Measurements from ENCODE around the gene NR2F2. TPM values are rescaled to one million over a fixed set of nuclear protein-coding genes. Genes with fewer than 3 reads are reported as not detected.

Gene NR2F2
- total RNA-seq, 6 donors from 2014 or later = 10.8 to 64.7 (median 30.1) TPM

DNA sequence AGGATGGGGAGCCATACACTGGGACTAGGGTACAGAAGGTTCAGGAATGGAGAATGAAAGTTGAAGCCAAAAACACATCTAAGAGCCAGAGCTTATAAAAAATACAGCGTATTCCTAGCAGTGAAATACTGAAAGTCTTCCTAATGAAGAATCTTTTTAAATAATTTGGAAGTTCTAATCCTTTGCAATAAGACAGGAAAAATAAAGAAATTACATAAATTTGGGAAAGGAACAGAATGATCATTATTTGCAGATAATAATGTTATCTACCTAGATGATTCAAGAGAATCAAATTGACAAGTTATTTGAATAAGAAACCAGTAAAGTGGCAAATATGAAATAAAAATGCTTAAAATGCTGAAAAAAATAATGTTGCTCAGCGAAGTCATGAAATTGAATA, 32.3 kb upstream of the NR2F2 start:
- WGBS, 2 donors = 87 to 91% methylated on average over 2 of the region's 2 CpGs
- peaks cover 0 to 11% (median 2%) of the 10 kb centered on the region in 4 donors for H3K9me3 ChIP-seq

DNA sequence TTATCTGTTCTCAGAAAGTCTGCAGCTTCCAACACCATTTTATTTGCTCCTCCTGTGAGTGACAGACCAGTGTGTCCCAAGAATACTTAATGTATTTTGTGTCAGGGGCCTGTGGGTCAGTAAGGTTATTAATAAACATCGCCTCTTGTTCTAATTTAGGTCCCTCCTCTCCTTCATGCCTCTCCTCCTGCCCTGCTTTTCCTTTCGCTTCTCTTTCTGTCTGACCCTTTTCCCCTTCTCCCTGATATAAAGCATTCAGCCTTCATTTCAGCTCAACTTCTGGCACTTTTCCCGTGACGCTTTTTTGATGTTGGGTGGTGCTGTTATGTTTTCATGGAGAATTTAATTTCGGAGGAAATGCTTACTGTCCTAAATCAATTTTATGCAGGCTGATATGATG, 29.7 kb upstream of the NR2F2 start:
- WGBS, 2 donors = 74 to 78% methylated on average over 5 of the region's 5 CpGs
- Histone ChIP-seq H3K27me3 (no peaks in the 10 kb centered on the region), H3K9me3 (peaks cover 0 to 11% (median 2%) of the 10 kb centered on the region in 4 donors), H3K36me3 (no peaks in the 10 kb centered on the region), H3K27ac (peak overlapping the region in 1 of 4 donors; percentile 20), H3K4me1 (no peaks in the 10 kb centered on the region), H3K4me3 (no peak overlapping the region)
- ATAC-seq (ENCODE audit: low FRiP score in 2 of 2) = no peak
- TF ChIP-seq POLR2AphosphoS5 (IDR thresholded peaks at IDR 0.05) (no peak), EP300 (IDR thresholded peaks at IDR 0.05) (no peak)
- DNase-seq = no peak

More for the DNA sequence above, 32.3 kb upstream of the NR2F2 start:
- Histone ChIP-seq H3K4me1 (no peaks in the 10 kb centered on the region), H3K4me3 (no peak overlapping the region), H3K27me3 (no peaks in the 10 kb centered on the region), H3K36me3 (no peaks in the 10 kb centered on the region), H3K27ac (no peak overlapping the region)
- ATAC-seq (ENCODE audit: low FRiP score in 2 of 2) = no peak
- DNase-seq = no peak
- TF ChIP-seq, protein P1, sequence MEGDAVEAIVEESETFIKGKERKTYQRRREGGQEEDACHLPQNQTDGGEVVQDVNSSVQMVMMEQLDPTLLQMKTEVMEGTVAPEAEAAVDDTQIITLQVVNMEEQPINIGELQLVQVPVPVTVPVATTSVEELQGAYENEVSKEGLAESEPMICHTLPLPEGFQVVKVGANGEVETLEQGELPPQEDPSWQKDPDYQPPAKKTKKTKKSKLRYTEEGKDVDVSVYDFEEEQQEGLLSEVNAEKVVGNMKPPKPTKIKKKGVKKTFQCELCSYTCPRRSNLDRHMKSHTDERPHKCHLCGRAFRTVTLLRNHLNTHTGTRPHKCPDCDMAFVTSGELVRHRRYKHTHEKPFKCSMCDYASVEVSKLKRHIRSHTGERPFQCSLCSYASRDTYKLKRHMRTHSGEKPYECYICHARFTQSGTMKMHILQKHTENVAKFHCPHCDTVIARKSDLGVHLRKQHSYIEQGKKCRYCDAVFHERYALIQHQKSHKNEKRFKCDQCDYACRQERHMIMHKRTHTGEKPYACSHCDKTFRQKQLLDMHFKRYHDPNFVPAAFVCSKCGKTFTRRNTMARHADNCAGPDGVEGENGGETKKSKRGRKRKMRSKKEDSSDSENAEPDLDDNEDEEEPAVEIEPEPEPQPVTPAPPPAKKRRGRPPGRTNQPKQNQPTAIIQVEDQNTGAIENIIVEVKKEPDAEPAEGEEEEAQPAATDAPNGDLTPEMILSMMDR (IDR thresholded peaks at IDR 0.05) = no peak
- no peak for TF ChIP-seq POLR2AphosphoS5 (IDR thresholded peaks at IDR 0.05)
- TF ChIP-seq POLR2A (IDR thresholded peaks at IDR 0.05) = no peak
- no peak for TF ChIP-seq EP300 (IDR thresholded peaks at IDR 0.05)

DNA sequence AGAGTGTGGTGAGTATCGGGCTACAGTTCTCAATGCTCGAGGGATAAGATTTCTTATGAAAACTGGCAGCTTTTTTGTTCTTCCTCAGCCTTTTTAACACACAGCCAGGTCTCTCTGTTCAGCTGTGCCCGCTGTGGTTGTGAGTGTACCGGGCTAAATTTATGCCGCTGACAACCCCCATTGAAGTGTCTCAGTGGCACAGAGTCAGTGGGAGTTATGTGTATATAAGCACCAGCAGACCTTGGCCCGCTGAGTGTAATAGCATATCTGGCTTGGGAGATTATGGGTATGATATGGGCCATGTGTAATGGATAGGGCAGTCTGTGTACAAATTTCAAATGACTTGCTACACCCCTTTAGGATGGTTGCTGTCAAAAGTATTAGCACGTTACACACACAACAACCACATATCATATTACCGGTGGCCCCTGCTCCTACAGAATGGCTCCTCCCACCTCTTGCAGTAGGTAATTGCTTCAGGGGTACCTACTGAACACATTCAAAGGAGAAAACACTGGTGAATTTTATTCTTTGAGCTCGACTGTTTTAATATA, 26.9 kb upstream of the NR2F2 start:
- WGBS, 2 donors = 84 to 86% methylated on average over 9 of the region's 9 CpGs
- no peak for ATAC-seq (ENCODE audit: low FRiP score in 2 of 2)

DNA sequence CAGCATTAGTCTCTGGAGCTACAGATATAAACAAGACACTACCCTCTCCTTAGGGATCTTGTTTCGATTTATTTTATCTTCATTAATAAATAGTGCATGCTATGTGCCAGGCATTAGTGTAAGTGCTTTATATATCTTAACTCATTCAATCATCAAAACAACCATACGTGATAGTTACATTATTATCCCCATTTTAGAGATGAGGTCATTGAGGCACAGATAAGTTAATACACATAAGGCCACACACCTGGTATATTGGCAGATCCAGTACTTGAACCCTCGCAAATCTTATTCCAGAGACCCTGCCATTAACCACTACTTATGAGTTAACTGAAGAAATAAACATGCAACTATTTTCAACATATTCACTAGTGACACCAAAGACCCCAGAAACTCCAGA, 25.7 kb upstream of the NR2F2 start:
- Histone ChIP-seq H3K9me3 (no peaks in the 10 kb centered on the region), H3K27me3 (no peaks in the 10 kb centered on the region), H3K36me3 (no peaks in the 10 kb centered on the region), H3K27ac (no peak overlapping the region), H3K4me3 (no peak overlapping the region), H3K4me1 (peaks cover 0 to 3% (median 0%) of the 10 kb centered on the region in 4 donors)
- DNase-seq = no peak
- ATAC-seq (ENCODE audit: low FRiP score in 2 of 2) = no peak
- TF ChIP-seq POLR2A (IDR thresholded peaks at IDR 0.05) (no peak), POLR2AphosphoS5 (IDR thresholded peaks at IDR 0.05) (no peak), EP300 (IDR thresholded peaks at IDR 0.05) (no peak)
- TF ChIP-seq, protein P1 (IDR thresholded peaks at IDR 0.05) = no peak
- WGBS, 2 donors = 51 to 55% methylated on average over 3 of the region's 3 CpGs

More for the DNA sequence above, 26.9 kb upstream of the NR2F2 start:
- no peaks in the 10 kb centered on the region for H3K36me3 ChIP-seq
- no peaks in the 10 kb centered on the region for H3K27me3 ChIP-seq
- no peaks in the 10 kb centered on the region for H3K4me1 ChIP-seq
- H3K4me3 ChIP-seq = no peak overlapping the region
- no peak for DNase-seq
- no peak overlapping the region for H3K27ac ChIP-seq
- TF ChIP-seq, protein P1 (IDR thresholded peaks at IDR 0.05) = no peak
- H3K9me3 ChIP-seq = peaks cover 0 to 3% (median 1%) of the 10 kb centered on the region in 4 donors

DNA sequence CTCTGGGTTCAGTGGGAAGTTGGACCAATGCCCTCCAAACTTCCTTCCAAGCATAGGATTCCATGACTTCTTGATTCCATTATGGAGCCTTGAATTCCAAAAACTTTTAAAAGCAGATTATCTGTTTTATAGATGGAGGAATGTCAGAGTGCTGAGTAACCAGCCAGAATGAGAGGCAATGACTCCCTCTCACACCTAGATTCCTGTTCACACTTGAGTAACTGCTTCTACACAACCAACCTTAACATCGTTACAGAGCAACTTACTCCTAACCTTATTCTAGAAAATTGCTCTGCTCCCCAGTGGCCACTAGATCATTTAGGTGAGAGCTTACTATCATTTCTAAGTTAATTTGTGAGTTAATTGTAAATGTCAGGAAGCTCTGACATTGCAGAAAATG, 24.2 kb upstream of the NR2F2 start:
- WGBS, 2 donors = 100% methylated on average over 1 of the region's 1 CpG
- Histone ChIP-seq H3K27me3 (no peaks in the 10 kb centered on the region), H3K4me1 (peaks cover 0 to 3% (median 0%) of the 10 kb centered on the region in 4 donors), H3K9me3 (no peaks in the 10 kb centered on the region), H3K27ac (no peak overlapping the region), H3K4me3 (no peak overlapping the region), H3K36me3 (no peaks in the 10 kb centered on the region)
- ATAC-seq (ENCODE audit: low FRiP score in 2 of 2) = no peak
- no peak for DNase-seq
- no peak for TF ChIP-seq POLR2AphosphoS5 (IDR thresholded peaks at IDR 0.05)
- no peak for TF ChIP-seq EP300 (IDR thresholded peaks at IDR 0.05)
- TF ChIP-seq POLR2A (IDR thresholded peaks at IDR 0.05) = no peak
- TF ChIP-seq, protein P1 (IDR thresholded peaks at IDR 0.05) = no peak
